ENCODE results near the gene MPZL2. TPM values are rescaled to one million over a fixed set of nuclear protein-coding genes. Genes with fewer than 3 reads are reported as not detected.
A peak's percentile ranks its signal among the peaks of the same experiment; 100 is the strongest.

The MPZL2 gene
- total RNA-seq, 4 donors from 2014 or later = 59.5 to 86.5 (median 75.0) TPM

DNA sequence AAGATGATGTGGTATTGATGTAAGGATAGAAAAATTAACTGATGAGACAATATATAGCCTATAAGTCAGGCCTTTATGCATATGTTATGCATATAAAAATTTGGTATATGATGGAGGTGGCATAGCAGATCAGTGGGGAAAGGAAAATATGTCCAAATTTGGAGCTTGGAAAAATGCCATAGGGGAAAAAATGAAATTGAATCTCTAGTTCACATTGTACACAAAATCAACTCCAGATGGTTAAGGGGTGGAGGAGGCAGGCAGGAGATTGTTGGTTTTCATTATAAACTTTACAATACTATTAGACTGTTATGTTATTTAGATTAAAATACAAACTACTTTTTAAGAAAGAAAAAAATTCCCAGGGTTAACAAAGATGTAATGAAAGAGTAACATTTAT lies 25.3 kb upstream of the MPZL2 start:
- intact Hi-C loops (cut with DNase I; ENCODE audit: low total_unique reads) = no loop called here

DNA sequence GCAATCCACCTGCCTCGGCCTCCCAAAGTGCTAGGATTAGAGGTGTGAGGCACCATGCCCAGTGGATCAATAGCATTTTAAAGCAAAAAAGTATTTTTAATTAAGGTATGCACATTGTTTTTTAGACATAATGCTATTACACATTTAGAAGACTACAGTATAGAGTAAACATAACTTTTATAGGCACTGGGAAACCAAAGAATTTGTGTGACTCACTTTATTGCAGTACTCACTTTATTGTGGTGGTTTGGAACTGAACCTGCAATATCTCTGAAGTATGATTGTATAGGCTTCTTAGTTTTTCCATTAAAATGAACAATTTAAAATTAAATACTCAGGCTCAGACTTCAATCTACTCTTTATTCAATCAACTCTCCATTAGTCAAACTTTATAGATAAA lies 22.9 kb upstream of the MPZL2 start:
- intact Hi-C loops (cut with DNase I; ENCODE audit: low total_unique reads) (no loop called here), in situ Hi-C loops (cut with MboI; ENCODE audit: low pct_ligation_motif_present in 1 of 4, low pct_unique_long_range_greater_than_20kb in 1 of 4, low sequenced_read_pairs in 3 of 4) (loop anchor here in 2 of 4 donors (10.0 to 25.0 kb wide), 2 partner anchors 82 to 100 kb away; partner anchors contain the start of gene SCN2B (in 1 of the 2))
- Histone ChIP-seq H3K9me3 (no peaks in the 10 kb centered on the region), H3K4me1 (peaks cover 0 to 33% (median 14%) of the 10 kb centered on the region in 4 donors), H3K27me3 (peaks cover 3% of the 10 kb centered on the region), H3K27ac (peak overlapping the region; percentile 37 to 64 (median 54)), H3K4me3 (no peak overlapping the region), H3K36me3 (no peaks in the 10 kb centered on the region)
- no peak for DNase-seq
- 43 to 55% methylated on average over 1 of the region's 1 CpG for WGBS, 2 donors (ENCODE audit: low coverage in 1 of 2)
- TF ChIP-seq POLR2A (IDR thresholded peaks at IDR 0.05) = no peak
- TF ChIP-seq POLR2AphosphoS5 (IDR thresholded peaks at IDR 0.05) = no peak
- no peak for TF ChIP-seq EP300 (IDR thresholded peaks at IDR 0.05; ENCODE audit: low read depth)
- TF ChIP-seq, protein P1, sequence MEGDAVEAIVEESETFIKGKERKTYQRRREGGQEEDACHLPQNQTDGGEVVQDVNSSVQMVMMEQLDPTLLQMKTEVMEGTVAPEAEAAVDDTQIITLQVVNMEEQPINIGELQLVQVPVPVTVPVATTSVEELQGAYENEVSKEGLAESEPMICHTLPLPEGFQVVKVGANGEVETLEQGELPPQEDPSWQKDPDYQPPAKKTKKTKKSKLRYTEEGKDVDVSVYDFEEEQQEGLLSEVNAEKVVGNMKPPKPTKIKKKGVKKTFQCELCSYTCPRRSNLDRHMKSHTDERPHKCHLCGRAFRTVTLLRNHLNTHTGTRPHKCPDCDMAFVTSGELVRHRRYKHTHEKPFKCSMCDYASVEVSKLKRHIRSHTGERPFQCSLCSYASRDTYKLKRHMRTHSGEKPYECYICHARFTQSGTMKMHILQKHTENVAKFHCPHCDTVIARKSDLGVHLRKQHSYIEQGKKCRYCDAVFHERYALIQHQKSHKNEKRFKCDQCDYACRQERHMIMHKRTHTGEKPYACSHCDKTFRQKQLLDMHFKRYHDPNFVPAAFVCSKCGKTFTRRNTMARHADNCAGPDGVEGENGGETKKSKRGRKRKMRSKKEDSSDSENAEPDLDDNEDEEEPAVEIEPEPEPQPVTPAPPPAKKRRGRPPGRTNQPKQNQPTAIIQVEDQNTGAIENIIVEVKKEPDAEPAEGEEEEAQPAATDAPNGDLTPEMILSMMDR (IDR thresholded peaks at IDR 0.05) = no peak

More for the DNA sequence above, 25.3 kb upstream of the MPZL2 start:
- no peak for DNase-seq
- Histone ChIP-seq H3K9me3 (no peaks in the 10 kb centered on the region), H3K4me3 (no peak overlapping the region), H3K27me3 (peaks cover 4% of the 10 kb centered on the region), H3K4me1 (peaks cover 0 to 17% (median 4%) of the 10 kb centered on the region in 4 donors), H3K27ac (no peak overlapping the region), H3K36me3 (no peaks in the 10 kb centered on the region)
- no peak for TF ChIP-seq EP300 (IDR thresholded peaks at IDR 0.05; ENCODE audit: low read depth)
- no peak for TF ChIP-seq POLR2A (IDR thresholded peaks at IDR 0.05)
- TF ChIP-seq, protein P1 (IDR thresholded peaks at IDR 0.05) = no peak
- TF ChIP-seq POLR2AphosphoS5 (IDR thresholded peaks at IDR 0.05) = no peak
- in situ Hi-C loops (cut with MboI; ENCODE audit: low pct_ligation_motif_present in 1 of 4, low pct_unique_long_range_greater_than_20kb in 1 of 4, low sequenced_read_pairs in 3 of 4) = loop anchor here in 2 of 4 donors (10.0 to 25.0 kb wide), 2 partner anchors 85 to 102 kb away; partner anchors contain the start of gene SCN2B (in 1 of the 2)

DNA sequence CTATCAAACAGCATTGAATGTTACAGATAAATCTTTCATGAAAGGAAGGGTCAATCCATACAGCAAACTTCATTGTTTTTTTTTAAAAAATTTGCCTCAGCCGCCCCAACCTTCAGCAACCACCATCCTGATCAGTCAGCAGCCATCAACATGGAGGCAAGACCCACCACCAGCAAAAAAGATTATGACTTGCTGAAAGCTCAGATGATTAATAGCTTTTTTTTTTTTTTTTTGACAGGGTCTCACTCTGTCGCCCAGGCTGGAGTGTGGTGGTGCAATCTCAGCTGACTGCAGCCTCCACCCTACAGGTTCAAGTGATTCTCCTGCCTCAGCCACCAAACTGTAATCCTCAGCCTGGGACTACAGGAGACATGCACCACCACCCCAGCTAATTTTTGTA lies 22.4 kb upstream of the MPZL2 start:
- Histone ChIP-seq H3K4me3 (no peak overlapping the region), H3K4me1 (peaks cover 0 to 33% (median 14%) of the 10 kb centered on the region in 4 donors), H3K36me3 (no peaks in the 10 kb centered on the region), H3K27ac (peak overlapping the region; percentile 37 to 64 (median 54)), H3K27me3 (no peaks in the 10 kb centered on the region), H3K9me3 (no peaks in the 10 kb centered on the region)
- intact Hi-C loops (cut with DNase I; ENCODE audit: low total_unique reads) = no loop called here
- WGBS, 2 donors (ENCODE audit: low coverage in 1 of 2) = 80 to 84% methylated on average over 1 to 2 of the region's 2 CpGs
- in situ Hi-C loops (cut with MboI; ENCODE audit: low pct_ligation_motif_present in 1 of 4, low pct_unique_long_range_greater_than_20kb in 1 of 4, low sequenced_read_pairs in 3 of 4) = loop anchor here in 2 of 4 donors (10.0 to 25.0 kb wide), 2 partner anchors 82 to 99 kb away; partner anchors contain the start of gene SCN2B (in 1 of the 2)
- DNase-seq = no peak
- TF ChIP-seq POLR2AphosphoS5 (IDR thresholded peaks at IDR 0.05) = no peak
- TF ChIP-seq, protein P1 (IDR thresholded peaks at IDR 0.05) = no peak
- no peak for TF ChIP-seq EP300 (IDR thresholded peaks at IDR 0.05; ENCODE audit: low read depth)
- TF ChIP-seq POLR2A (IDR thresholded peaks at IDR 0.05) = no peak

DNA sequence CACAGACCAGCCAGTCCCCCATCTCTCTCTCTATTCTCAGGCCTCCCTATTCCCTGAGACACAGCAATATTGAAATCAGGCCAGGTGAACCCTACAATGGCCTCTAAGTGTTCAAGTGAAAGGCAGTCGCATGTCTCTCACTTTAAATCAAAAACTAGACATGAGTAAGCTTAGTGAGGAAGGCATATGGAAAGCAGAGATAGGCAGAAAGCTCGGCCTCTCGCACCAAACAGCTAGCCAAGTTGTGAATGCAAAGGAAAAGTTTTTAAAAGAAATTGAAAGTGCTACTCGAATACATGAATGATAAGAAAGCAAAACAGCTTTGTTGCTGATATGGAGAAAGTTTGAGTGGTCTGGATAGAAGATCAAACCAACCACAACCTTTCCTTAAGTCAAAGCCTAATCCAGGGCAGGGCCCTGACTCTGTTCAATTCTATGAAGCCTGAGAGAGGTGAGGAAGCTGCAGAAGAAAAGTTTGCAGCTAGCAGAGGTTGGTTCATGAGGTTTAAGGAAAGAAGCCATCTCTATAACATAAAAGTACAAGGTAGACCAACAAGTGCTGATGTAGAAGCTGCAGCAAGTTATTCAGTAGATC lies 19.8 kb upstream of the MPZL2 start:
- Histone ChIP-seq H3K27me3 (no peaks in the 10 kb centered on the region), H3K4me3 (no peak overlapping the region), H3K4me1 (peaks cover 0 to 30% (median 14%) of the 10 kb centered on the region in 4 donors), H3K9me3 (no peaks in the 10 kb centered on the region), H3K27ac (peak overlapping the region; percentile 21 to 66 (median 48)), H3K36me3 (no peaks in the 10 kb centered on the region)
- WGBS, 2 donors (ENCODE audit: low coverage in 1 of 2) = 43 to 53% methylated on average over 4 of the region's 4 CpGs
- intact Hi-C loops (cut with DNase I; ENCODE audit: low total_unique reads) (no loop called here), in situ Hi-C loops (cut with MboI; ENCODE audit: low pct_ligation_motif_present in 1 of 4, low pct_unique_long_range_greater_than_20kb in 1 of 4, low sequenced_read_pairs in 3 of 4) (loop anchor here in 2 of 4 donors (10.0 to 25.0 kb wide), 2 partner anchors 79 to 97 kb away; partner anchors contain the start of gene SCN2B (in 1 of the 2))
- no peak for DNase-seq
- TF ChIP-seq, protein P1 (IDR thresholded peaks at IDR 0.05) = no peak
- TF ChIP-seq POLR2A (IDR thresholded peaks at IDR 0.05) (no peak), POLR2AphosphoS5 (IDR thresholded peaks at IDR 0.05) (no peak), EP300 (IDR thresholded peaks at IDR 0.05; ENCODE audit: low read depth) (no peak)

Measured in transverse colon (tissue), 4 donors.